HUES6 (cell line): ENCODE results near the gene NGB.

Experiments
- H3K27ac ChIP-seq: 2 replicates; pipeline ENCODE4 v1.7.0; 2013; ENCODE audit warnings: low read depth, mild to moderate bottlenecking, low read length, inconsistent platforms
- H3K27me3 ChIP-seq: 2 replicates; pipeline ENCODE4 v1.6.1; 2013; ENCODE audit warnings: low read length; ENCODE audit not compliant: control insufficient read depth, insufficient read depth
- H3K36me3 ChIP-seq: 2 replicates; pipeline ENCODE4 v1.6.1; 2013; ENCODE audit warnings: low read length; ENCODE audit not compliant: control insufficient read depth, insufficient read depth
- H3K4me1 ChIP-seq: 2 replicates; pipeline ENCODE4 v1.6.1; 2013; ENCODE audit warnings: low read length; ENCODE audit not compliant: control insufficient read depth, insufficient read depth
- H3K4me3 ChIP-seq: 2 replicates; pipeline ENCODE4 v1.5.1; 2013; ENCODE audit warnings: low read depth, low read length
- H3K9ac ChIP-seq: one replicate; pipeline ENCODE4 v1.6.1; 2013; ENCODE audit warnings: mild to moderate bottlenecking, low read length
- H3K9me3 ChIP-seq: 2 replicates; pipeline ENCODE4 v1.6.1; 2013; ENCODE audit warnings: low read depth, low read length; ENCODE audit not compliant: control insufficient read depth, insufficient read depth

Gene NGB

DNA sequence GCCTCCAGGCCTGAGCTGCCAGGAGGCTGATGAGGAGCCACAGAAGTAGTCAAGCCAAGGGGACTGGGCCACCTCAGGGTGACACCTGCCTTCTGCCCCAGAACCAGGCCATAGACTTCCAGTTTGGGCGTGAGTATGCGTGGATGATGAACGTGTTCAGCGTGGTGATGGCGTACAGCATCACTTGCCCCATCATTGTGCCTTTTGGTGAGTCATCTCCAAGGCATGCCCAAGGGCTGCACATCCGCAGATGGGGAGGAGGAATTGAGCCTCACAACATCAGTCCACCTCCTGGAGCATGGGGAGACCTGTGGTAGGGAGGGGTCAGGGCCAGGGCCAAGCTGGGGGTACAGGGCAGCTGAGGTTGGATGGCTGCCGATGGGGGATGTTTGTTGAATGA, 22.3 kb downstream of the NGB start:
- no peak overlapping the region for H3K27ac ChIP-seq
- no peak overlapping the region for H3K9ac ChIP-seq
- no peaks in the 10 kb centered on the region for H3K27me3 ChIP-seq
- H3K9me3 ChIP-seq, result no peaks in the 10 kb centered on the region
- no peaks in the 10 kb centered on the region for H3K36me3 ChIP-seq
- no peaks in the 10 kb centered on the region for H3K4me1 ChIP-seq
- no peak overlapping the region for H3K4me3 ChIP-seq

DNA sequence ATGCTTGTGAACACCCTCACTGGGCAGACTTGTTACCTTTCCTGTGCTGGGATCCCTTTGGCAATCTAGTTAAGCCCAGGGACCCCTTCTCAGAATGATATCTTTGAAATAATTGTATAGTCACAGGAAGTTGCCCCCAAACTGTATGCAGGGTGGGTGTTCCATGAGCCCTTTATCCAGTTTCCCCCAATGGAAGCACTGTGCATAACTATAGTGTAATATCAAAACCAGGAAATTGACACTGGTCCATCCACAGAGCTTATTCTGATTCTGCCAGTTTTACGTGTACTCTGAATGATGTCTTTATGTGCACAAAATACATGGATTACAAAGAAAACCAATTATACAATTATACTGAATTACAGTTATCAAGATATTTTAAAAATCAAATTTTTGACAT, 24.2 kb downstream of the NGB start:
- Histone ChIP-seq H3K27ac (no peak overlapping the region), H3K9me3 (no peaks in the 10 kb centered on the region), H3K9ac (no peak overlapping the region), H3K36me3 (no peaks in the 10 kb centered on the region), H3K4me3 (no peak overlapping the region), H3K4me1 (no peaks in the 10 kb centered on the region), H3K27me3 (no peaks in the 10 kb centered on the region)

DNA sequence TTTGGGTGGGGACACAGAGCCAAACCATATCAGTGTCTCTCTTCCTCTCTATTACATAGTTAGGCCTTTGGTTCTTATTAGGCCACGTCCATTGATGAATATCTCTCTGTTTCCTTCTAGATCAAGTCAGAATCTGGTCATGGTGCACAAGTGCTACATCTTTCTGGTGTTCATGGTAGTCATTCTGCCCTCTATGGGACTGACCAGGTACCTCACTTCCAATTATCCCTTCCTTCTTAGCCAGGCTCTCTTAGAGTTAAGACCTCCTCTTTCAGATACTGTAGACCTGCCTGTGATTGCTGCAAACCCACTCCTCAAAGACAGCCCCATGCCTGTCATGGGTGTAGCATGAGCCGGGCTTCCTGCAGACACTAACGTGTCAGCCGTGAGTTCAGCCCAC, 25.2 kb downstream of the NGB start:
- Histone ChIP-seq H3K27ac (no peak overlapping the region), H3K9me3 (no peaks in the 10 kb centered on the region), H3K9ac (no peak overlapping the region), H3K36me3 (no peaks in the 10 kb centered on the region), H3K4me1 (no peaks in the 10 kb centered on the region), H3K27me3 (no peaks in the 10 kb centered on the region), H3K4me3 (no peak overlapping the region)

DNA sequence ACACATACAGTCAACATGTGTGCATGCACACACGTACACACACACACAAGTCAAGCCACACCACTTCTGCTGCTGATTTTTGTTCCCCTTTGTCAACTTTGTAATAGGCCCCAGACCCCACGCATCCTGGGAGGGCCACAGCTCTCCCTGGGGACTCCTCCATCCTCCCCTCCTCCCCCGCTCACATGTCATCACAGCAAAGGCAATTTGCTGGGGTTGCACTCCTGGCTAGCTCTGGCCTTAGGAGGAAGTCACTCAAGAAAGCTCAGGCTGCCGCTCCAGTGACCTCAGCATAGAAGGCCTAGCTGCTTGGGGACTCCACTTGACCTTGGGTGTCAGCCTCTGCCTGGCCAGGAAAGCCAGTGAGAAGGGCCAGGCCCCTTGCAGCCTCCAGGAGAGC, 27.2 kb downstream of the NGB start:
- no peaks in the 10 kb centered on the region for H3K36me3 ChIP-seq
- H3K4me3 ChIP-seq, result no peak overlapping the region
- no peak overlapping the region for H3K27ac ChIP-seq
- H3K27me3 ChIP-seq, result no peaks in the 10 kb centered on the region
- no peak overlapping the region for H3K9ac ChIP-seq
- H3K4me1 ChIP-seq, result no peaks in the 10 kb centered on the region
- no peaks in the 10 kb centered on the region for H3K9me3 ChIP-seq

DNA sequence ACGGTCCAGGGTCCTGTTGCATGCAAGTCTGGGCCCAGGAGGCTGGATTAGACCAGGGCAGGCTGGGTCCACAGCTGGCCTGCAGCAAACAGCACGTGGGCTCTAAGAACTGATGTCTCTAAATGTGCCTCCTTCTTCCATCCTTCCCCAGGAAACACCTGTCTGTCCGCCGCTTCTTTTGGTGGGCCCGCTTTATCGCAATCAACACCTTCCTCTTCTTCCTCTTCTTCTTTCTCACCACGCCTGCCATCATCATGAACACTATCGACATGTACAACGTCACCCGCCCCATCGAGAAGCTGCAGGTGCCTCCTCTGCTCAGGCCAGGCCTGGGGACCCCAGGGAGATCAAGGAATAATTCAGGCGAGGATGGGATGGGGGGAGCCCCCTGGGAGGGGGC, 28.3 kb downstream of the NGB start:
- no peak overlapping the region for H3K9ac ChIP-seq
- H3K9me3 ChIP-seq, result no peaks in the 10 kb centered on the region
- H3K4me3 ChIP-seq, result no peak overlapping the region
- H3K27ac ChIP-seq, result no peak overlapping the region
- H3K36me3 ChIP-seq, result no peaks in the 10 kb centered on the region
- H3K4me1 ChIP-seq, result no peaks in the 10 kb centered on the region
- H3K27me3 ChIP-seq, result no peaks in the 10 kb centered on the region

DNA sequence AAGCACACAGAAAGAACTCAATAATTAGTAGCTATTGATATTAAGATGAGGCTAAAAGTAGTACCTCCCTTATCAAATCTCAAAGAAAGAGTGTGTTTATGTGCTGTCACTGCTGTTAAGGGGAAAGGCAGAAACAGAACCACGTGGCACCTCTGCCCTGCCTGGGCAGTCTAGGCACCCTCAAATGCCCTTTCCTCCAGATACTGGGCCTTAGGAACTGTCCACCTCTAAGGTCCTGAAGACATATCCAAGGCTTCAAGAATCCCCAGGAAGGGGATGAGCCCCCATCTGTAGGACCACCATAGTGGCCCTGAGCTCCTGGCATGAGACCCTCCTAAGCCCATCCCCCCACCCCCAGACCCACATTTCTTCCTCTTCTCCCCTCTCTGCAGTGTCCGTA, 29.1 kb downstream of the NGB start:
- Histone ChIP-seq H3K4me1 (no peaks in the 10 kb centered on the region), H3K27ac (no peak overlapping the region), H3K9me3 (no peaks in the 10 kb centered on the region), H3K27me3 (no peaks in the 10 kb centered on the region), H3K36me3 (no peaks in the 10 kb centered on the region), H3K4me3 (no peak overlapping the region), H3K9ac (no peak overlapping the region)

DNA sequence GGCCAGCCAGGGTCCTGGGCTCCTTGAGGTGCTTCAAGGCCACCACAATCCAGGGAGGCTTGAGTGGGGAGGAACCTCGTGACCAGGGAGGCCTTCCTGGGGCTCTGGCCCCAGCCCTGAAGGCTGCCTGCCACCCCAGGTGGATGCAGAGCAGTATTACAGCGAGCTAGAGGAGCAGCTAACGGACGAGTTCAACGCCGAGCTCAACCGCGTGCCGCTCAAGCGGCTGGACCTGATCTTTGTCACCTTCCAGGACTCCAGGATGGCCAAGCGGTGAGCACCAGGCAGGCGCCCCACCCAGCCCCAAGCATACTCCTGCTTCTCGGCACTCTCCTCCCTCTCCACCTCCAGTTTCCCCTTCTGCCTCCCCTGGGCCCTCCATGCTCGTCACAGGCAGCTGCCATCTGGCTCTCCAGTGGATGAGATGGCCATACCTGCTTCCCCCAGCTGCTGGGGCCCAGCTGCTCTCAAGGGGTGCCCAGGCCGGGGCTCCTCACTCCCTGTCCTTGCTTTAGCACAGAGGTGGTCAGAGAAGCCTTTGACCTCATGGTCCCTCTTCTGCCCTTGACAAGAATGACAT, 30.6 kb downstream of the NGB start:
- Histone ChIP-seq H3K9ac (no peak overlapping the region), H3K36me3 (no peaks in the 10 kb centered on the region), H3K27me3 (no peaks in the 10 kb centered on the region), H3K9me3 (no peaks in the 10 kb centered on the region), H3K27ac (no peak overlapping the region), H3K4me3 (no peak overlapping the region), H3K4me1 (no peaks in the 10 kb centered on the region)

DNA sequence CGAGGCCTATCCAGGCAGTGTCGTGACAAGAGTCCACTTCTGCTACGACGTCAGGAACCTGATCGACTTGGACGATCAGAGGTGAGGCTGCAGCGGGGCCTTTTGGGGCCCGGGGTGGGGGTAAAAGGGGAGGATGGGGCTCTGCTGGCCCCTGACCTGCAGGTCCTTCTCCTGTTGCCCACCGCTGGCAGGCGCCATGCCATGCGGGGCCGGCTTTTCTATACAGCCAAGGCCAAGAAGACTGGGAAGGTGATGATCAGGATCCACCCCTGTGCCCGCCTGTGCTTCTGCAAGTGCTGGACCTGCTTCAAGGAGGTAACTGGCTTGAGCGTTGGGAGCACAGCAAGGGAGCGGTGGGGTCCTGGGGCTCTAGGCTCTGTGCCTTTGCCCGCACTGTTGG, 31.6 kb downstream of the NGB start:
- H3K9ac ChIP-seq, result no peak overlapping the region
- no peaks in the 10 kb centered on the region for H3K4me1 ChIP-seq
- H3K27me3 ChIP-seq, result no peaks in the 10 kb centered on the region
- no peaks in the 10 kb centered on the region for H3K36me3 ChIP-seq
- no peak overlapping the region for H3K4me3 ChIP-seq
- no peak overlapping the region for H3K27ac ChIP-seq
- H3K9me3 ChIP-seq, result no peaks in the 10 kb centered on the region

DNA sequence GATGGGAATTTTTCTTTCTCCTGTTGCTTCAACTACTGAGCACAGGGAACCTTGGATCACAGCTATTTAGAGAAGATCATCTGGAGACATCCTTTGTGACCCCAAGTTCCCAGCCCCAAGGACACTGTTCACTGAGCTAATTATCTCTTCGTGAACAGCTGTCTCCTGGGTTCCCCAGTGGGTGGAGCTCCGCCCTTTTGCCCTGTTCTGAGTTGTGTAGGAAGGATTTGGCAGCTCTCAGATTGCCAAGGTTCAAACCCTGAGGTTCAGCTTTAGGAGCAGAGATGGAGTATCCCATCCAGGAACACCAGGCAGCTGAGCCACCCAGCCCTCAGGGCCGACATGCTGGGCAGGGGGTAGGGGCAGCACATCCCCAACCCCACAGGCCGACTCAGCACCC, 32.0 kb downstream of the NGB start:
- Histone ChIP-seq H3K27me3 (no peaks in the 10 kb centered on the region), H3K4me1 (no peaks in the 10 kb centered on the region), H3K9me3 (no peaks in the 10 kb centered on the region), H3K4me3 (no peak overlapping the region), H3K9ac (no peak overlapping the region), H3K27ac (no peak overlapping the region), H3K36me3 (no peaks in the 10 kb centered on the region)

DNA sequence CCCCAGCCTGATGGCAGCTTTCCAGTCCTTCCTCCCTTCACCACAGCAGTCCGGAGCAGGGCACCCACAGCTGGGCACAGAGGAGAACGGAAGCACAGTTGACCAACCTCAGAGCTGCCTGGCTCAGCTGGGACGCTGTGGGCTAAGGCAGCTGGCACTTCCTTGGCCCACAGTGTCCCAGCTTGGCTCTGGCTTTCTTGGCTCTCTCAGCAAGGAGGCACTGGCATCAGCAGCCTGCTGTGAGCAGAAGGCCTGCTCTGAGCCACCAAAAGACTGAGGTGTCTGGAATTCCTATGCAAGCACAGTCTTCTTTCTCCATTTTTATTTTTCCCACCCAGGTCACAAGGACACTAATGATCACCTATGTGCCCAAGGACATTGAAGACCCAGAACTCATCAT, 32.6 kb downstream of the NGB start:
- Histone ChIP-seq H3K4me3 (no peak overlapping the region), H3K27me3 (no peaks in the 10 kb centered on the region), H3K4me1 (no peaks in the 10 kb centered on the region), H3K27ac (no peak overlapping the region), H3K9me3 (no peaks in the 10 kb centered on the region), H3K9ac (no peak overlapping the region), H3K36me3 (no peaks in the 10 kb centered on the region)

DNA sequence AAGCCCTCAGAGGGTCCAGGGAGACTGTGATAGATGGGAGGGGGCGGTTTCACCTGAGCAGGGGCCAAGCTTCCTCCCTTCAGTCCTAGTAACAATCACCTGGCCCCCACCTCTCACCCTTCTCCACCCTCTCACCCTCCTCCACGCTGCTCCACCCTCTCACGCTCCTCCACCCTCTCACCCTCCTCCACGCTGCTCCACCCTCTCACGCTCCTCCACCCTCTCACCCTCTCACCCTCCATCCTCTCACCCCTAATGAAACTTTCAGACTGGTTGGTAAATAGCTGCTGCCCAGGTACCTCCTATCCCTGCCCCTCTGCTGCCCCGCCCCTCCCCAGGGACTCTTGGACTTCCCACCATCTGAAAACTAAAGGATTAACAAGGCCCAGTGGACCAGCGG, 34.2 kb downstream of the NGB start:
- H3K9ac ChIP-seq, result no peak overlapping the region
- H3K9me3 ChIP-seq, result no peaks in the 10 kb centered on the region
- no peaks in the 10 kb centered on the region for H3K36me3 ChIP-seq
- no peak overlapping the region for H3K4me3 ChIP-seq
- H3K27ac ChIP-seq, result no peak overlapping the region
- H3K4me1 ChIP-seq, result no peaks in the 10 kb centered on the region
- H3K27me3 ChIP-seq, result no peaks in the 10 kb centered on the region

DNA sequence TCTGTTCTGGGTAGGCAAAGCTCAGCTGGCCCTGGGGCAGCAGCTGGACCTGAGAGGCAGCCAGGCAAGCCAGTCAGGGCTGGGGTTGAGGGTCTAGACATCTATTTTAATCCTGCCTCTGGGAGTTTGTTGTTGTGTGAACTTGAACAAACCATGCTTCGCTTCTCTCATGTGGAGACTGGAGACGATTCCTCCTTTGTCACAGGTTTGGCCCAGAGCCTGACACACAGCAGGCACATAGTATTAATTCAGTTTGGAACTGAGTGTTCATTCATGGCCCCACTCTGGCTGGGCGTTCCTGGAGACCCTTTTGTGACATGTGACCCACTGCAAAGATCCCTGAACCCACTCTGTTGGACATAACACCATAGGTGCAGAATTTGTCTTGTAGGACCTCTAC, 39.3 kb downstream of the NGB start:
- Histone ChIP-seq H3K9ac (no peak overlapping the region), H3K4me1 (no peaks in the 10 kb centered on the region), H3K4me3 (no peak overlapping the region), H3K27me3 (no peaks in the 10 kb centered on the region), H3K9me3 (no peaks in the 10 kb centered on the region), H3K36me3 (no peaks in the 10 kb centered on the region), H3K27ac (no peak overlapping the region)
